Measurements from ENCODE around the gene SREBF1. TPM values are rescaled to one million over a fixed set of nuclear protein-coding genes. Genes with fewer than 3 reads are reported as not detected.

The SREBF1 gene
- total RNA-seq, 1 experiment from 2014 or later, result 230 TPM

DNA sequence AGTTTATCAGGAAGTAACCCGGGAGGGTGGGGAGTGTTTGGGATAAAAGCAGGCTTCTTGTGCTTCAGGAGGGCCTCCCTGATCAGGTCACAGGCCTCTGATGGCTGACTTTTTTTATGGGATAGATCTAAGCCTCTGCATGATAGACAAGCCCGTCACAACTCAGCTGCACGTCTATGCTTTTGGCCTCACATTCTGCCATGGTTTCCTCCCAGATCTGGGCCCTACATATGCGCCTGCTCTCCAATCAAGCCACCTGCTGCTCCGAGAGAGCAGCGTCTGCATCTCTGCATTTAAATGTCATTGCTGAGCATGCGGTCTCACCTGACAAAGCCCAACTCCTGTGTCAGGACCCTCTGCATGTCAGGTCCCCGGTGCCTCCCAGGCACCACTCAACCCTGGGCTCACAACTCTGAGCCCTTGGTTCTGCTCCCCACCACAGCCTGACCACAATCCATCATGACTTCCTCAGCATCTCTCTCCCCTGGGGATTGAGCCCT is 45.3 kb upstream of the SREBF1 start:
- H3K9me3 ChIP-seq (ENCODE audit: control insufficient read depth, insufficient read depth, low read depth, low read length), result no peaks in the 10 kb centered on the region
- no peak overlapping the region for H3K4me3 ChIP-seq (ENCODE audit: low read depth in 2 of 2, low read length in 2 of 2)
- BruUV-seq (replicated peaks), result no TSS peak
- no peaks in the 10 kb centered on the region for H3K36me3 ChIP-seq (ENCODE audit: control insufficient read depth, insufficient read depth, low read length)
- CTCF ChIA-PET, result no interaction called here
- intact Hi-C loops (cut with micrococcal nuclease; ENCODE audit: unreplicated experiment), result no loop called here
- POLR2A ChIA-PET, result no interaction called here
- TF ChIP-seq, protein P1, sequence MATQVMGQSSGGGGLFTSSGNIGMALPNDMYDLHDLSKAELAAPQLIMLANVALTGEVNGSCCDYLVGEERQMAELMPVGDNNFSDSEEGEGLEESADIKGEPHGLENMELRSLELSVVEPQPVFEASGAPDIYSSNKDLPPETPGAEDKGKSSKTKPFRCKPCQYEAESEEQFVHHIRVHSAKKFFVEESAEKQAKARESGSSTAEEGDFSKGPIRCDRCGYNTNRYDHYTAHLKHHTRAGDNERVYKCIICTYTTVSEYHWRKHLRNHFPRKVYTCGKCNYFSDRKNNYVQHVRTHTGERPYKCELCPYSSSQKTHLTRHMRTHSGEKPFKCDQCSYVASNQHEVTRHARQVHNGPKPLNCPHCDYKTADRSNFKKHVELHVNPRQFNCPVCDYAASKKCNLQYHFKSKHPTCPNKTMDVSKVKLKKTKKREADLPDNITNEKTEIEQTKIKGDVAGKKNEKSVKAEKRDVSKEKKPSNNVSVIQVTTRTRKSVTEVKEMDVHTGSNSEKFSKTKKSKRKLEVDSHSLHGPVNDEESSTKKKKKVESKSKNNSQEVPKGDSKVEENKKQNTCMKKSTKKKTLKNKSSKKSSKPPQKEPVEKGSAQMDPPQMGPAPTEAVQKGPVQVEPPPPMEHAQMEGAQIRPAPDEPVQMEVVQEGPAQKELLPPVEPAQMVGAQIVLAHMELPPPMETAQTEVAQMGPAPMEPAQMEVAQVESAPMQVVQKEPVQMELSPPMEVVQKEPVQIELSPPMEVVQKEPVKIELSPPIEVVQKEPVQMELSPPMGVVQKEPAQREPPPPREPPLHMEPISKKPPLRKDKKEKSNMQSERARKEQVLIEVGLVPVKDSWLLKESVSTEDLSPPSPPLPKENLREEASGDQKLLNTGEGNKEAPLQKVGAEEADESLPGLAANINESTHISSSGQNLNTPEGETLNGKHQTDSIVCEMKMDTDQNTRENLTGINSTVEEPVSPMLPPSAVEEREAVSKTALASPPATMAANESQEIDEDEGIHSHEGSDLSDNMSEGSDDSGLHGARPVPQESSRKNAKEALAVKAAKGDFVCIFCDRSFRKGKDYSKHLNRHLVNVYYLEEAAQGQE (IDR thresholded peaks at IDR 0.05; ENCODE audit: insufficient read depth in 1 of 2, low read depth in 2 of 2, low read length in 1 of 2), result no peak
- TF ChIP-seq, protein P2, sequence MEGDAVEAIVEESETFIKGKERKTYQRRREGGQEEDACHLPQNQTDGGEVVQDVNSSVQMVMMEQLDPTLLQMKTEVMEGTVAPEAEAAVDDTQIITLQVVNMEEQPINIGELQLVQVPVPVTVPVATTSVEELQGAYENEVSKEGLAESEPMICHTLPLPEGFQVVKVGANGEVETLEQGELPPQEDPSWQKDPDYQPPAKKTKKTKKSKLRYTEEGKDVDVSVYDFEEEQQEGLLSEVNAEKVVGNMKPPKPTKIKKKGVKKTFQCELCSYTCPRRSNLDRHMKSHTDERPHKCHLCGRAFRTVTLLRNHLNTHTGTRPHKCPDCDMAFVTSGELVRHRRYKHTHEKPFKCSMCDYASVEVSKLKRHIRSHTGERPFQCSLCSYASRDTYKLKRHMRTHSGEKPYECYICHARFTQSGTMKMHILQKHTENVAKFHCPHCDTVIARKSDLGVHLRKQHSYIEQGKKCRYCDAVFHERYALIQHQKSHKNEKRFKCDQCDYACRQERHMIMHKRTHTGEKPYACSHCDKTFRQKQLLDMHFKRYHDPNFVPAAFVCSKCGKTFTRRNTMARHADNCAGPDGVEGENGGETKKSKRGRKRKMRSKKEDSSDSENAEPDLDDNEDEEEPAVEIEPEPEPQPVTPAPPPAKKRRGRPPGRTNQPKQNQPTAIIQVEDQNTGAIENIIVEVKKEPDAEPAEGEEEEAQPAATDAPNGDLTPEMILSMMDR (IDR thresholded peaks at IDR 0.05), result no peak
- no peak for TF ChIP-seq TCF7L2 (IDR thresholded peaks at IDR 0.05; ENCODE audit: low read depth, low read length)
- ATAC-seq, result no peak
- H3K27ac ChIP-seq (ENCODE audit: low read length), result no peak overlapping the region
- H3K27me3 ChIP-seq (ENCODE audit: control insufficient read depth, insufficient read depth, low read length), result no peaks in the 10 kb centered on the region
- DNase-seq (ENCODE audit: low read depth, low spot score), result no peak
- no peaks in the 10 kb centered on the region; the same call in 1 of the 2 replicates for H3K4me1 ChIP-seq (ENCODE audit: control insufficient read depth, insufficient read depth, low read length)
- in situ Hi-C loops (cut with HindIII; ENCODE audit: low pct_unique_long_range_greater_than_20kb, low sequenced_read_pairs), result no loop called here

DNA sequence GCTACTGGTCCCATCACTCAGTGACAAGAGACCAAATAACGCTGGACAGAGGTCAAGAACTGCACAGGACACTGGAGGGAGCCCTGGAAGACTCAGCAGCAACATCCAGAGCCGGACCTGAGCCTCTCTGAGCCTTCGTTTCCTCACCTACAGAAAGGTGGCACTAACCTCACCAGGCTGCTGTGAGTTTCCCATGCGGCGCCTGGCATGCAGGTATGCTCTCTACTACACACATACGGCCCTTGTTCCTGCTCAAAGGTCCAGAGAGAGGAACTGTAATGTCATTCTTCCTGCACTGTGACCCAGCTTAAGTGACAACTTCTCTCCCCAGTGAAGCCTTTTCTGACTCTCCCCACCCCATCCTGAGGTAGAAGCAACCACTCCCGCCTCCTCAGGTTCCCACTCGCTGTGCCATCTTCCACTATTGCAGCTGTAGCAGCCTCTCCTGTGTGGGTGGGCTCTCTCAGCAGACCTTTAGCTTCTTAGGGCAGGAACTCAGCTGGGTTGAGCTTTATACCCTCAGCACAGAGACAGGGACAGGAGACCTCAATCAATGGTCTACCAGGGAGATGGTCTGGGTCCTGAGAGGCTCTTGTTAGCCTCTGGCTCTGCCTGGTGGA is 43.9 kb upstream of the SREBF1 start:
- in situ Hi-C loops (cut with HindIII; ENCODE audit: low pct_unique_long_range_greater_than_20kb, low sequenced_read_pairs), result no loop called here
- CTCF ChIA-PET, result interaction anchor here (0.6 kb wide), 1 partner anchor 150 kb away, joined by 5 read pairs; no protein-coding TSS in a partner anchor

More for the DNA sequence above, 43.9 kb upstream of the SREBF1 start:
- DNase-seq (ENCODE audit: low read depth, low spot score) (no peak), ATAC-seq (no peak)
- no TSS peak for BruUV-seq (replicated peaks)
- intact Hi-C loops (cut with micrococcal nuclease; ENCODE audit: unreplicated experiment), result no loop called here
- TF ChIP-seq, protein P2 (IDR thresholded peaks at IDR 0.05), result no peak
- no peak for TF ChIP-seq SIN3A (IDR thresholded peaks at IDR 0.05; ENCODE audit: borderline replicate concordance, insufficient read depth, low read depth, low read length)
- TF ChIP-seq, protein P1 (IDR thresholded peaks at IDR 0.05; ENCODE audit: insufficient read depth in 1 of 2, low read depth in 2 of 2, low read length in 1 of 2), result no peak
- POLR2A ChIA-PET, result no interaction called here
- Histone ChIP-seq H3K4me3 (ENCODE audit: low read depth in 2 of 2, low read length in 2 of 2) (no peak overlapping the region), H3K9me3 (ENCODE audit: control insufficient read depth, insufficient read depth, low read depth, low read length) (no peaks in the 10 kb centered on the region), H3K4me1 (ENCODE audit: control insufficient read depth, insufficient read depth, low read length) (no peaks in the 10 kb centered on the region; the same call in 1 of the 2 replicates), H3K27me3 (ENCODE audit: control insufficient read depth, insufficient read depth, low read length) (no peaks in the 10 kb centered on the region), H3K36me3 (ENCODE audit: control insufficient read depth, insufficient read depth, low read length) (no peaks in the 10 kb centered on the region), H3K27ac (ENCODE audit: low read length) (no peak overlapping the region)
